OCI-LY7 (cell line): Measurements from ENCODE around the gene TMEM63B.

Experiments
- CTCF ChIP-seq: fragments of 200-600 bp; sonication (generic); conservative IDR thresholded peaks from 2 replicates; pipeline ENCODE4 v1.5.1; 2014; ENCODE audit warnings: mild to moderate bottlenecking, antibody characterized with exemption, low read length, moderate library complexity, mixed read lengths
- EZH2phosphoT487 ChIP-seq: fragments of 200-600 bp; sonication (generic); IDR thresholded peaks from 2 replicates; pipeline ENCODE4 v1.6.1; 2018; ENCODE audit warnings: low read depth, borderline replicate concordance, mild to moderate bottlenecking, mixed run types, antibody characterized with exemption, low read length, moderate library complexity, mixed read lengths

DNA sequence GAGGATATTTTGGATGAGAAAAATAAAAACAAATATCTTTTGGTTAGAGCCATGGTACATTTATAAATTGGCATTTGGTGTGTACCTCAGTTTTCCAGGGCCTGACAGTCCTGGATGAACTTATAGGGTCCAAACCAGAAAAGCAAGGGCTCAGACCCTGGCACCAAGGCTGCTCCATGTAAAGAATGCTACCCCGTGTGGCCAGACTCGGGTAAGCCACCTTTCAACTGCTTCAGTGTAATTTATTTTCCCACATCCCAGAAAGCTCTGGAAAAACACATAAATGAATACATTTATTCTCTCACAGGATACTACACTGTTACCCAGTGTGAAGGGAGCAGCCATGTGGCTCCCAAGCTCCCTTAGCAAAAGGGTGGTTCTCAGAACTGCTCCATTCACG is 13.9 kb upstream of the TMEM63B start:
- TF ChIP-seq CTCF = peak; percentile 61
- no peak for TF ChIP-seq EZH2phosphoT487
